GM23248 (cell line): ENCODE measurements around the gene COASY. TPM values are rescaled to one million over a fixed set of nuclear protein-coding genes. Genes with fewer than 3 reads are reported as not detected.
A peak's percentile ranks its signal among the peaks of the same experiment; 100 is the strongest.
"Not testable (repeated sequence)": the region's sequence is repeated elsewhere in the genome, so short reads cannot be mapped to it uniquely, and the experiment has no call there.

ENCODE experiments used
- DNase-seq: peaks from one replicate; pipeline ENCODE4 v3.0.0-alpha.2; 2015
- H2AFZ ChIP-seq: fragments of 200-600 bp; sonication (generic); 2 replicates; pipeline ENCODE4 v1.6.1; 2016; ENCODE audit warnings: antibody characterized with exemption
- H3F3A ChIP-seq: fragments of 200-600 bp; sonication (generic); 2 replicates; pipeline ENCODE4 v1.6.1; 2016; ENCODE audit warnings: mild to moderate bottlenecking, antibody characterized with exemption, mixed run types; ENCODE audit not compliant: insufficient read depth
- H3K27ac ChIP-seq: fragments of 200-600 bp; sonication (generic); 2 replicates; pipeline ENCODE4 v1.5.1; 2016; ENCODE audit warnings: mild to moderate bottlenecking
- H3K27me3 ChIP-seq: fragments of 200-600 bp; sonication (generic); replicated peaks from 2 replicates; pipeline ENCODE4 v1.6.1; 2016; ENCODE audit warnings: mild to moderate bottlenecking; ENCODE audit not compliant: insufficient read depth
- H3K36me3 ChIP-seq: fragments of 200-600 bp; sonication (generic); 2 replicates; pipeline ENCODE4 v1.6.1; 2016; ENCODE audit warnings: low read depth, mild to moderate bottlenecking
- H3K4me1 ChIP-seq: fragments of 200-600 bp; sonication (generic); 2 replicates; pipeline ENCODE4 v1.6.1; 2016; ENCODE audit warnings: mild to moderate bottlenecking; ENCODE audit not compliant: insufficient read depth
- H3K4me2 ChIP-seq: fragments of 200-600 bp; sonication (generic); one replicate; pipeline ENCODE4 v1.6.1; 2016; ENCODE audit warnings: mild to moderate bottlenecking; ENCODE audit not compliant: unreplicated experiment
- H3K4me3 ChIP-seq: fragments of 200-600 bp; sonication (generic); 2 replicates; pipeline ENCODE4 v1.5.1; 2016; ENCODE audit warnings: mild to moderate bottlenecking
- H3K79me2 ChIP-seq: fragments of 200-600 bp; sonication (generic); 2 replicates; pipeline ENCODE4 v1.6.1; 2016; ENCODE audit warnings: mild to moderate bottlenecking; ENCODE audit not compliant: insufficient read depth
- H3K9ac ChIP-seq: fragments of 200-600 bp; sonication (generic); 2 replicates; pipeline ENCODE4 v1.6.1; 2016; ENCODE audit warnings: mild to moderate bottlenecking
- H3K9me2 ChIP-seq: fragments of 200-600 bp; sonication (generic); 2 replicates; pipeline ENCODE4 v1.6.1; 2016; ENCODE audit warnings: mixed run types, mild to moderate bottlenecking, moderate library complexity; ENCODE audit not compliant: insufficient read depth
- H3K9me3 ChIP-seq: fragments of 200-600 bp; sonication (generic); one replicate; pipeline ENCODE4 v1.6.1; 2017; ENCODE audit warnings: low read depth
- H4K20me1 ChIP-seq: fragments of 200-600 bp; sonication (generic); 2 replicates; pipeline ENCODE4 v1.6.0; 2016; ENCODE audit not compliant: insufficient read depth
- EZH2 ChIP-seq: fragments of 200-600 bp; sonication (generic); IDR thresholded peaks from 2 replicates; pipeline ENCODE4 v1.6.1; 2018; ENCODE audit warnings: antibody characterized with exemption, mild to moderate bottlenecking; ENCODE audit not compliant: insufficient read depth, poor library complexity, severe bottlenecking
- EZH2phosphoT487 ChIP-seq: fragments of 200-600 bp; sonication (generic); IDR thresholded peaks from 2 replicates; pipeline ENCODE4 v1.6.1; 2018; ENCODE audit warnings: antibody characterized with exemption, moderate library complexity, mild to moderate bottlenecking, low read depth; ENCODE audit not compliant: insufficient read depth
- WGBS, 2 experiments: methylation state at CpG; one replicate each; pipeline ENCODE4 v1.1.6; 2015 to 2017; ENCODE audit warnings: low lambda C conversion rate in 2 of 2, low coverage in 1 of 2; ENCODE audit errors: missing lambda C conversion rate in 2 of 2; 5-methylcytosine and 5-hydroxymethylcytosine counted together
- in situ Hi-C: fragments of 300-500 bp; cut with MboI; formaldehyde crosslinking; loops from 2 replicates; pipeline ENCODE4 v1.15.0; 2020
- polyA plus RNA-seq: library from polyadenylated mRNA; unstranded; fragments of >200 nt; fragmentation: Nextera tagmentation; extraction: Ambion mirVana; gene quantifications from 2 replicates; pipeline ENCODE4 v1.2.1, GENCODE V29; 2016
- total RNA-seq: library from RNA; depleted of rRNA; stranded (reverse); fragments of >200 nt; shearing (Covaris generic); gene quantifications from 2 replicates; pipeline ENCODE4 v1.2.3, GENCODE V29; 2014

Gene COASY
- total and polyA plus RNA-seq, 2 experiments from 2014 or later: 22.7 to 50.1 TPM

GRCh38 chr17:42608305-42609181, 46.6 kb downstream of the COASY start:
- Histone ChIP-seq H3K27ac (peak overlapping the region; percentile 73), H3K9me2 (no peaks in the 10 kb centered on the region), H3K9ac (peak overlapping the region; percentile 91), H3K4me3 (peak overlapping the region; percentile 99), H3K79me2 (peaks cover 65% of the 10 kb centered on the region), H4K20me1 (no peaks in the 10 kb centered on the region), H3F3A (0 out of 2 replicates have a peak, but pooled peaks cover 4% of the 10 kb centered on the region), H2AFZ (peak overlapping the region; percentile 75), H3K36me3 (peaks cover 4% of the 10 kb centered on the region; the same call in 1 of the 2 replicates), H3K9me3 (no peaks in the 10 kb centered on the region), H3K27me3 (no peaks in the 10 kb centered on the region), H3K4me1 (peaks cover 12% of the 10 kb centered on the region), H3K4me2 (peak overlapping the region; percentile 99)
- no peak for TF ChIP-seq EZH2phosphoT487
- in situ Hi-C loops: no loop called here
- 1 to 2% methylated on average over 30 of the region's 30 CpGs for WGBS, 2 experiments
- DNase-seq: peak; percentile 45

- peaks cover 12% of the 10 kb centered on the region for H3K4me1 ChIP-seq
- in situ Hi-C loops: no loop called here
- no peaks in the 10 kb centered on the region for H3K9me2 ChIP-seq
- WGBS, 2 experiments: 1 to 2% methylated on average over 56 to 64 of the region's 66 CpGs
- H4K20me1 ChIP-seq: no peaks in the 10 kb centered on the region
- no peak for TF ChIP-seq EZH2phosphoT487
- TF ChIP-seq EZH2: no peak
- H3K36me3 ChIP-seq: peaks cover 4% of the 10 kb centered on the region; the same call in 1 of the 2 replicates
- H3K4me2 ChIP-seq: peak within 1 kb of the TSS; percentile 99
- peaks cover 57% of the 10 kb centered on the region for H3K79me2 ChIP-seq
- H3K27me3 ChIP-seq: no peaks in the 10 kb centered on the region
- H3F3A ChIP-seq: 0 out of 2 replicates have a peak, but pooled peaks cover 4% of the 10 kb centered on the region
- peak within 1 kb of the TSS; percentile 92 for H3K9ac ChIP-seq
- DNase-seq: peak; percentile 100
- H3K9me3 ChIP-seq: no peaks in the 10 kb centered on the region
- H3K4me3 ChIP-seq: peak within 1 kb of the TSS; percentile 99
- H2AFZ ChIP-seq: peak within 1 kb of the TSS; percentile 92
- peak within 1 kb of the TSS; percentile 89 for H3K27ac ChIP-seq
Observed at GRCh38 chr17:42609182-42609813, 47.4 kb downstream of the COASY start, which contains the start of the genes RETREG3 and TUBG1. Gene RETREG3 (minus strand): TSS chr17:42609374. CDS start chr17:42609324, 50 bp downstream. Gene TUBG1 (plus strand): TSS chr17:42609683. CDS start chr17:42609738, 55 bp downstream.

- Histone ChIP-seq H3K4me3 (peak overlapping the region; percentile 99), H3K9ac (peak overlapping the region; percentile 92), H2AFZ (peak overlapping the region; percentile 92), H3K4me2 (peak overlapping the region; percentile 86), H3K27ac (peak overlapping the region; percentile 89), H3K4me1 (peaks cover 12% of the 10 kb centered on the region), H3K79me2 (peaks cover 49% of the 10 kb centered on the region)
- H3K36me3 ChIP-seq, H3K27me3 ChIP-seq, H4K20me1 ChIP-seq, H3F3A ChIP-seq, H3K9me3 ChIP-seq, H3K9me2 ChIP-seq, in situ Hi-C loops: not testable (repeated sequence)
- 8 to 9% methylated on average over 32 to 37 of the region's 42 CpGs for WGBS, 2 experiments
- DNase-seq: peak; percentile 9
Observed at GRCh38 chr17:42609814-42610801, 48.2 kb downstream of the COASY start.

- Histone ChIP-seq H3K27ac (no peak overlapping the region), H3K79me2 (peaks cover 30% of the 10 kb centered on the region), H3K27me3 (no peaks in the 10 kb centered on the region), H3K9ac (no peak overlapping the region), H3K4me1 (peaks cover 11% of the 10 kb centered on the region), H4K20me1 (no peaks in the 10 kb centered on the region), H3K36me3 (peaks cover 14% of the 10 kb centered on the region), H3K4me2 (no peak overlapping the region), H3K9me2 (no peaks in the 10 kb centered on the region), H3K9me3 (no peaks in the 10 kb centered on the region), H3F3A (no peaks in the 10 kb centered on the region), H2AFZ (no peak overlapping the region), H3K4me3 (no peak overlapping the region)
- TF ChIP-seq EZH2: no peak
- TF ChIP-seq EZH2phosphoT487: no peak
- DNase-seq: no peak
- in situ Hi-C loops: no loop called here
- 85 to 91% methylated on average over 4 of the region's 4 CpGs for WGBS, 2 experiments
Observed at GRCh38 chr17:42612013-42612412, 50.1 kb downstream of the COASY start.
